GM21619 (cell line): ENCODE measurements around the gene GMEB2.
"Not testable (repeated sequence)": the region's sequence is repeated elsewhere in the genome, so short reads cannot be mapped to it uniquely, and the experiment has no call there.

Experiments
- ATAC-seq: cut with Tn5 transposase; IDR thresholded peaks from one replicate; pipeline ENCODE4 v1.9.1; 2021; ENCODE audit not compliant: unreplicated experiment

The GMEB2 gene, protein sequence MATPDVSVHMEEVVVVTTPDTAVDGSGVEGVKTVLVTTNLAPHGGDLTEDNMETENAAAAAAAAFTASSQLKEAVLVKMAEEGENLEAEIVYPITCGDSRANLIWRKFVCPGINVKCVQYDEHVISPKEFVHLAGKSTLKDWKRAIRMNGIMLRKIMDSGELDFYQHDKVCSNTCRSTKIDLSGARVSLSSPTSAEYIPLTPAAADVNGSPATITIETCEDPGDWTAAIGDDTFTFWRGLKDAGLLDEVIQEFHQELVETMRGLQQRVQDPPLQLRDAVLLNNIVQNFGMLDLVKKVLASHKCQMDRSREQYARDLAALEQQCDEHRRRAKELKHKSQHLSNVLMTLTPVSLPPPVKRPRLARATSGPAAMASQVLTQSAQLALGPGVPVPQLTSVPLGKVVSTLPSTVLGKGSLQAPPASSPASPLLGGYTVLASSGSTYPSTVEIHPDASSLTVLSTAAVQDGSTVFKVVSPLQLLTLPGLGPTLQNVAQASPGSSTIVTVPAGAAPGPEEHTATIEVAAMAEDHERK

DNA sequence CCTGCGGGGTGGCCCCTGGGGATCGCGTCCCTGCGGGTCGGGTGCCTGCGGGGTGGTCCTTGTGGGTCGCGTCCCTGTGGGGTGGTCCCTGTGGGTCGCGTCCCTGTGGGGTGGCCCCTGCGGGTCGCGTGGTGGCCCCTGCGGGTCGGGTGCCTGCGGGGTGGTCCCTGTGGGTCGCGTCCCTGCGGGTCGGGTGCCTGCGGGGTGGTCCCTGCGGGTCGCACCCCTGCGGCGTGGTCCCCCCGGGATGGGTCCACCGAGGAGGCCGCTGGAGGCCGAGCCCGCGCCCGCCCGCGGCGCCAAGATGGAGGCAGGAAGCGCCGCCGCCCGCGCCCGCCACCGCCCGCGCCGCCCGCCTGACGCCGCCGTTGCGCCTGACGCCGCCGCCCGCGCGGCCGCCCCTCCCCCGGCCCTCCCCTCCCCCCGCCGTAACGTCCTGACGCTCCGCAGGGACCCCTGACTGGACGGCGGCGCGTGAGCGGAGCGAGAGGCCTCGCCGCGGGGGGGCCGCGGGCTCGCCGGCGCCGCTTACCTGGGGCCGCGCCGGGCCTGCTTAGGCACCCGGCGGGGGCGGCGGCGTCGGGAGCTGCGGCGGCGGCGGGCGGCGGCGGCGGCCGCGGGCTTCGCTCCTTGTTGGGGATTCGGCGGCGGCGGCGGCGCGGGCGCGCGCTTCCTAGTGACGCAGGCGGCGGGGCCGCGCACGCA is at the start of gene GMEB2:
GMEB2 (minus strand) TSS at position 678 of the 705 bp plus-strand sequence. CDS start 7,704 bp downstream, outside the sequence.
- peak; percentile 36 for ATAC-seq

DNA sequence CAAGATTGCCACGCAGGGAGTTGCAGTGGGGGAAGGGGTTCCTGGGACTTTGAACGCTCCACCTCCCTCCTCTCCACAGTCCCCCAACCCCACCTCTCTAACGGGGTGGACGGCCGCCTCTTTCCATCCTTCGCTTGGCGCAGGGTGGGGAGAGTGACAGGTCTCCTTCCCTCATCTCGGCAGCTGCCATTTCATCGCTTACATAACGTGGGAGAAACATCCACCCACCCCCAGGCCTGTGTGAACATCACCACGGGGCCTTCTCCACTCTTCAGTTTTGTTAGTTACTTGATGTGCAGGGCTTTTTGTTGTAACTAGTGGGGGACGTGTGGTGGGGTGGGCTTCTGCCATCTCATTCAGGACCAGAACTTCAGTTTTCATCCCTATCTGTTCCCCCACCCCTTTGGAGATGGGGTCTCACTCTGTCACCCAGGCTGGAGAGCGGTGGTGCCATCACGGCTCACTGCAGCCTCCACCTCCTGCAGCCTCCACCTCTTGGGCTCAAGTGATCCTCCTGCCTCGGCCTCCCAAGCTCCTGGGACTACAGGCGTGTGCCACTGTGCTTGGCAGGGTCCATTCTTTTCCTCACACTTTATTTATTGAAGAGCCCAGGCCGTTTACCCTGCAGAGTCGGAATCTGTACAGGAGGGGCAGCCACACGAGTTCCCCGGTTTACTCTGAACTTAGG is 48.9 kb upstream of the GMEB2 start:
- no peak for ATAC-seq

DNA sequence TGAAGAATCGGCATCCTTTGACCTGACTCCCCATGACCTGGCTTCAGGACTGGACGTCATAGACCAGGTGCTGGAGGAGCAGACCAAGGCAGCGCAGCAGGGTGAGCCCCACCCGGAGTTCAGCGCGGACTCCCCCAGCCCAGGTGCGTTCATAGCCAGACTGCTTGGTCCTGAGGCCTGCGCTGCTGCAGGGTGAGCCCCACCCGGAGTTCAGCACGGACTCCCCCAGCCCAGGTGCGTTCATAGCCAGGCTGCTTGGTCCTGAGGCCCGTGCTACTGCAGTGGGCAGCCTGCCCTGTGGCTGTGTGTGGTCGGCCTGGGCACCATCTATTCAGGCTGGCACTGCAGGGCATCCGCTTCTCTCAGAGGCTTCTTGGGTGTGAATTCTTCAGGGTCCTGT is 47.0 kb upstream of the GMEB2 start:
- ATAC-seq, result no peak

DNA sequence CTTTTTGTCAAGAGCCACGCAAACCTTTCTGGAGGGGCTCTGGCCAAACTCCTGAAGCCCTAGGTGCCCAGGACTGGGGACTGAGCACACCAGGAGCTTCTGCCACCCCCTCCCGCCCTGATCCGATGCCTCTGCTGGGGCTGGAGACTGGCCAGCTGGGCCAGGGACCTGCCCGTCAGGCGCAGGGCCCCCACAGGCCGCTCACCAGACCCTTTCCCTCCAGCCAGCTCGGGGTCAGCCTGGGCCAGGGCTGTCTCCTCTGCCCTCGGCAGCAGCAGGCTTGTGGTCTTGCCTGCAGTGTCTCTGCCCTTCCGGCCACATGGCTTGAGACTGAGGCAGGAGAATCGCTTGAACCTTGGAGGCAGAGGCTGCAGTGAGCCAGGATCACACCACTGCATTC is 45.8 kb upstream of the GMEB2 start:
- ATAC-seq, result no peak

DNA sequence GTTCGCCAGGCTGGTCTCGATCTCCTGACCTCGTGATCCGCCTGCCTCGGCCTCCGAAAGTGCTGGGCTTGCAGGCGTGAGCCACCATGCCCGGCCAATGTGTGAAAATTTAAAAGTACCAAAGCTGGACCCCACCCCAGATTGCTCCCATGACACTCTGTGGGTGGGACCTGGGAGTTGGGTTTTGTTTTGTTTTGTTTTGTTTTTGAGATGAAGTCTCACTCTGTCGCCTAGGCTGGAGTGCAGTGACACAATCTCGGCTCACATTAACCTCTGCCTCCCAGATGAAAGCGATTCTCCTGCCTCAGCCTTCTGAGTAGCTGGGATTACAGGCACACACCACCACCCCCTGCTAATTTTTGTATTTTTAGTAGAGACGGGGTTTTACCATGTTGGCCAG is 44.8 kb upstream of the GMEB2 start:
- ATAC-seq, result not testable (repeated sequence)

DNA sequence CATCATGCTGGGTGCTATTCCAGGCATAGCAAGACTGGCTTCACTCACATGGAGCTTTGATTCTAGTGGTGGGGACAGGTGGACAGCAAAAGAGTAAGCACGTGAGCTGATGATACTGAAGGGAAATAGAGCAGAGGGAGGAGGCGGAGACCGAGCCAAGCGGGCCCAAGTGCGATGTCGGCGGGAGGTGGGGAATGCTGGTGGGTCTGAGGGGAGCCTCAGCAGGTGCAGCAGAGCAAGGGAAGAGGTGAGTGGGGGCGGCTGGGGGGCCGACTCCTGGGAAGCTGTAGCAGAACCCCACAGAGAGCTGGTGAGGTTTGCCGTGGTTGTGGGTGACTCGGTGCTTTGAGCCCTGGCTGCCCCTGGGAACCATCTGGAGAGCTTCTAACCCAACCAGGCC is 41.5 kb upstream of the GMEB2 start:
- ATAC-seq, result no peak

DNA sequence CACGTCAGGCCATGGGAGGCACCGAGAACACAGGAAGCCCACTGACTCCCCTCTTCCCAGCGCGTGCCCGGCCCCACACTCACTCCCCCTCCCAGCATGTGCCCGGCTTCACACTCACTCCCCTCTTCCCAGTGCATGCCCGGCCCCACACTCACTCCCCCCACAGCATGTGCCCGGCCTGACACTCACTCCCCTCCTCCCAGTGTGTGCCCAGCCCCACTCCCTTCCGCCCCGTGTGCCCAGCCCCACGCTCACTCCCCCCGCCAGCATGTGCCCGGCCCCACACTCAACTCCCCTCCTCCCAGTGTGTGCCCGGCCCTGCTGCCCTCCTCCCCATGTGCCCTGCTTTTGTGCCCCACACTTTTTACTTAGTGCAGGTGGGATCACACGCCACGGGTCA is 41.0 kb upstream of the GMEB2 start:
- ATAC-seq, result no peak

DNA sequence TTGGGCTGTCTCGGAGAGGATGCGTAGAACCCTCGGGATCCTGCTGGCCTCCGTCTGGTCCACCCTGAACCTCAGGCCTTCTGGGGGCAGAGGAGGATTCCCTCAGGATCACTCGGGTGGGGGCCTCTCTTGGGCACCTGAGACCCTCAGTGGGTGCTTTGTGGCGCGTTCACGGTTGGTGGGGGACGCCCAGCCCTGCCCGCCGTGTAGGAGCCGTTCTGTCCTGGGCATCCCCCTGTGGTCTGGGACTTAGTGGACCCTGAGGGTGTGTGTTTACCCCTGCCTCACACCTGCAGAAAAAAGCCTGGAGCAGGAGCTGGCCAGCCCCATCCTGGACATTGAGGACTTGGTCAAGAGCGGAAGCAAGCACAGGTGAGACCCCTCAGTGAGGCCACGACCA is 38.8 kb upstream of the GMEB2 start:
- ATAC-seq, result no peak

DNA sequence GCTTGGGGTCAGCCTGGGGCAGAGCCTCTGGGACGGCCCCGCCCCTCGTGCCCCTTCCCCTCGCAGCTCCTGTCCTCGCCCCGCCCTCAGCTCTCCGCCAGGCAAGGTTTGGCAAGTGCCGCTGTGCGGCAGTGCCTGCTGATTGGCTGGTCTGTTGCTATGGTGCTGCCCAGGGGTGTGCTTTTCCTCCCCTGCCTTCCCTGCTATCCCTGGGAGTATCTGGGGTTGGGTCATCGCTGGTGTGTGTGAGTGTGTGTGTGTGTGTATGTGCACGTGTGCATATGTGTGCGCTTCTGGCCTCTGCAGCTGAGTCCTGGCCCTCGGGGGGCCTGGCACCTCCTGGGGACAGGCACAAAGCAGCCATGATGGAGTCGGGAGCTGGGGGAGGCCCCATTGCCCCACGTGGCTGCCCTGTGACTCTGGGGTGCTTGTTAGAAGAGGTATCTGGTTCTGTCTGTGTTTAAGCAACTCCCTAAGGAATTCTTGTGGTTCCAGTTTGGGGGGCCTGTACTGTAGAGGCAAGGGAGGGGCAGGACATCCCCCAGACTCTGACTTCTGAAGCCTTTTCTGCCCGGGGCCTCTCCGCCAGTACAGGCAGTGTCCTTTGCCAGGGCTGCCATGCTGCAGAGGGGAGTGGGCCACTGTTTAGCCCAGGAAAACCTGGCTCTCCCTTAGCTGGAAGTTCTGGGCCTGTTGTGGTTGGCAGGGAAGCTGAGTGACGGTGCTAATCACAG is 38.1 kb upstream of the GMEB2 start:
- no peak for ATAC-seq

DNA sequence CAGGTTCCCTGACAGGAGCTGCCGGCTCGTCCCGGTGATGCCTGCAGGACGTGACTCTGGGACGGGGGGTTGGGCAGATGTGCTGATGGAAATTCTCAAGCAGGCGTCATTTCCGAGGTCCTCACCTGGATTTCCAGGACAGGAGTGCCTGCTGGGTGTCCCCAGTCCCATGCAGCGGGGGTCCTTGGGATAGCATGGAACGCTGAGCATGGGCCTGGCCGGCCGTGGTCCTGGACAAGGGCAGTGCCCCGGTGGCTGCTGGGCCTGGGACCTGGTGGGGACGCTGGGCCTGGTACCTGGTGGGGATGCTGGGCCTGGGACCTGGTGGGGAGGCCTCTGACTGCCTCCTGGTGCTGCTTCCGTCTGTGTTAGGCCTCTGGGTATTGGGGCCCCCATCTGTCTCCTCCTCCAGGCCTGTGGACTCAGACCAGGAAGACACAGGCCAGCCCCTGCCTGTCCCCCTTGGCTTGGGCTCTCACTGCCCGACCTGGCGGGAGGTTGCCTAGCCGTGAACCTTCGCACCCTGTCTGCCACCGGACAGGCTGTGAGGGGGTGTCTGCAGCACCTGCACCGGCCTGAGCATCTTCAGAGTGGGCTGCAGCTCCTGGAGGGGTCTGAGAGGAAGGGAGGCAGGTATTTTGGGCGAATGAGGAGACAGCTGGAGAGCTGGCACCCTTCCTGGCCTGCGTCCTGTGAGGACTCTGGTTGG is 37.4 kb upstream of the GMEB2 start:
- ATAC-seq, result no peak

DNA sequence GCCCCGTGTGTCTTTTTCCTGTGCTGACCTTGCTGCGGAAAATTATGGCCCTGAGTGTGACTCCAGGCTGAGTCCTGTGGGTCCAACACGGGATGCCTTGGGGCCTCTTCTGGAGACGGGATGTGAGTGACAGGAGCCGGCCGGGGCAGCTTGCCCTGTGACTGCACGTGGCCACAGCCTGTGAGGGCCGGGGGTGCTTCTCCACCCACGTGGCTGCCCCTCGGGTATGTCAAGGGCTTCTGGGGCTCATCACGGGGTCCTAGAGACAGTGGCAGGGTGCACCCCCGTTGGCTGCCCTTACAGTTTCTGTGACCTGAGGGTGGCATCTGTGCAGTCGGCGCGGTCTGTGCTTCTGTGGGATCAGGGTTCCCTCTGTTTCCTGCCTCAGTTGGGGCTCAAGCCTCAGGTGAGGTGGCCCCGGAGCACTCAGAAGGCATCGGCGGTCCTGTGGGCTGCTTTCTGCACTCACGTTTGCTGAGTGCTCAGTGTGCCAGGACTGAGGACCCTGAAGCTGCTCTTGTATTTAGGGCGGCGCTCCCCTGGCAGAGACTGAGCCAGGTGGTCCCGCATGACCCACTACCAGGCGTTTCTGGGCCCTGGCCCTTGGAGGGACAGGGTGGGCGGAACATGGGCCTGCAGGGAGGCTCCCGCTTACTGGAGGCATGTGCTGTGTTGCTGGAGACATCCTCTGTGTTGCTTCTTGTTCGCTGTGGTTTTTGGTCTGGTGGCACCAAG is 36.6 kb upstream of the GMEB2 start:
- ATAC-seq, result no peak

DNA sequence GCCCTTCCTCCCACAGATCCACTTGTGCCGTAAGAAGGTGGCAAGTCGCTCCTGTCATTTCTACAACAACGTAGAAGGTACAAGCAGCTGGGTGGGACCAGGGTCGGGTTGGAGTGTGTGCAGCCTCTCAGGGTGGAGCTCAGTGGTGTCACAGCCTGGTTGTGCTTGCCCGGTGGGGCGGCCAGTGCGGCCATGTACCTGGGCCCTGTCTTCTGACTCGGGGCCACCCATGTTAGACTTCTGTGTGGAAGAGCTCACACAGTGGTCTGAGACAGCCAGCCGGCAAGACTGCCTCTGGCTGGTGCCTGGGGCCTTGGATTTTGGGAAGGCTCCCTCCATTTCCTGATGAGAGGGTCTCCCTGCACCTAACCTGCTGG is 35.9 kb upstream of the GMEB2 start:
- ATAC-seq, result no peak

DNA sequence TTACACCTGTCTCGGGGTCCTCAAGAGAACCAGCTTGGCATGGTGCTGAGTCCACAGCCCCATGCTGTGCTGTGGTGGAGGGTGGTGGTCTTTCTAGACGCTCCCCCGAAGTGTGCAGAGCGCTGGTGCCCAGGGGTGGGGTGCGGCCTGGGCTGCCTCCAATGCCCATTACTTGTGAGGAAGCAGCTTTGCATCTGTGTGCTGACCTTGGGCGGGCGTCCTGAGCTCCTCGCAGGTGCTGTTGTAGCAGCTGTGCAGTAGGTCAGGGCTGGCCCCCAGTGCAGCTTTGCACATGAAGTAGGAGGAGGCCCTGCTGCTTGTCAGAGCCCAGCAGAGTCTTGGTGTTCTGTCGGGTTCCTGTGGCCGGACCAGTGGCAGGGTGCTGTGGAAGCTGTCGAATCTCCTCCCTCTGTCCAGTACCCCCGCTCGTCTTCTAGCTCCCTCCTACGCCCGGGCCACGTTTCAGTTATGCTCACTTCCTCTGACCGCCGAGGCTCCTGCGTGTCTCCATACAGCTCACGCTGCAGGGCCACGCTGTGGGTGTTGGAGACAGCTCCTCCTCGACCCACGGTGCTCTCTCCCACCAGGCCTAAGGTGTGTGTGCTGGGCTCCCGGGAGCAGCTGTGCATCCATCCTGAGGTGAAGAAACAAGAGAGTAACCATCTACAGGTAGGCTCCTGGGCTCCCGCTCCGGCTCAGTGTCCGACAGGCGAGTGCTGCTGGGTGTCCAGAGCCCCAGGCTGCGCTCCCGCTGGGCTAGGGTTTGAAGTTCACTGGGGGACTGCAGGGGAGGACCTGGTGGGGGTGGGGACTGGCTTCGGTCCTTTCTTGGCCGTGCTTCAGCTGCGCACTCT is 35.3 kb upstream of the GMEB2 start:
- ATAC-seq, result no peak

DNA sequence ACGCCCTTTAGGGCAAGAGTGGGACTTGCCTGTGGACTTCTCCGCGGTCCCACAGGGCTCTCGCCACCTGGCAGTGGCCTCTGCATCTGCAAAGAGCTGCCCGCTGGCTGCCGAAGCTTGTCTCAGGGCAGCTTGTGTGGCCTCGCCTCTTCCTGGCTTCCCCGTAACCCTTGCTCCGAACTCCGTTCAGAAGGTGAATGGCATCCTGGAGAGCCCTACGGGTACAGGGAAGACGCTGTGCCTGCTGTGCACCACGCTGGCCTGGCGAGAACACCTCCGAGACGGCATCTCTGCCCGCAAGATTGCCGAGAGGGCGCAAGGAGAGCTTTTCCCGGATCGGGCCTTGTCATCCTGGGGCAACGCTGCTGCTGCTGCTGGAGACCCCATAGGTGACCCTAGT is 34.2 kb upstream of the GMEB2 start:
- no peak for ATAC-seq

DNA sequence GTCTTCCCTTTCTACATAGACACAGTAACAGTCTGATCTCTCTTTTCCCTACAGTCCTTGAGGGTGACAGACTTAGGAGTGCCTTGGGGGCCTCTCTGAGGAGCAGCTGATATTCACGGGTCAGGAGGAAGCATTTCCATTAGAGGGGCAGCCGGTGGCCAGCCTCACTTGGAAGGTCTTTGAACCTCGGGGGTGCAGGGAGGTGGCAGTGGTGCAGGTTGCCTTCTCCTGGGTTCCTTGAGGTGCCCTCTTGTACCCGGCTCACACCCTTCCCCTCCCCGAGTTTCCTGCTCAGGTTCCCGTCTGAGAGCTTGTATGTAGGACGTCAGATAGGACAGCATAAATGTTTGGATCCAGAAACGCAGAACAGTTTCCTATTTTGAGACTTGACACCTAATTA is 33.7 kb upstream of the GMEB2 start:
- no peak for ATAC-seq

DNA sequence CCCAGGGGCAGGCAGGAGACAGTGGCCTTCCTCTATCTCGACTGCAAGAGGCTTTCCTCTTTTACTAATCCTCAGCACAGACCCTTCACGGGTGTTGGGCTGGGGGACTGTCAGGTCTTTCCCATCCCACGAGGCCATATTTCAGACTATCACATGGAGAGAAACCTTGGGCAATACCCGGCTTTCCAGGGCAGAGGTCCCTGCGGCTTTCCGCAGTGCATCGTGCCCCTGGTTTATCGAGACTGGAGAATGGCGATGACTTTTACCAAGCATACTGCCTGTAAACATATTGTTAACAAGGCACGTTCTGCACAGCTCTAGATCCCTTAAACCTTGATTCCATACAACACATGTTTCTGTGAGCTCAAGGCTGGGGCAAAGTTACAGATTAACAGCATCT is 33.3 kb upstream of the GMEB2 start:
- ATAC-seq, result not testable (repeated sequence)

DNA sequence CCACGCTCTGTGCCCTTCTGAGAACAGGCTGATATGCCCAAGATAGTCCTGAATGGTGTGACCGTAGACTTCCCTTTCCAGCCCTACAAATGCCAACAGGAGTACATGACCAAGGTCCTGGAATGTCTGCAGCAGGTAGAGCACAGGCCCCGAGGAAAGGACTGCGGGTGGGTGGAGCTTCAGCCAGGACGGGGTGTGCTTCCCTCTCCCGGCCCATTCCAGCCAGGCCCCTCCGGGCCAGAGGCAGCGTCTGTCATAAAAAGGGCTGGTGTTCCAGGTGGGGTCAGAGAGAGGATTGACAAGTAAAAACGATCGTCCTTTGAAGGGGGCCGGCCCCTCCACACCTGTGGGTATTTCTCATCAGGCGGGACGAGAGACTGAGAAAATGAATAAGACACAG is 32.5 kb upstream of the GMEB2 start:
- no peak for ATAC-seq

DNA sequence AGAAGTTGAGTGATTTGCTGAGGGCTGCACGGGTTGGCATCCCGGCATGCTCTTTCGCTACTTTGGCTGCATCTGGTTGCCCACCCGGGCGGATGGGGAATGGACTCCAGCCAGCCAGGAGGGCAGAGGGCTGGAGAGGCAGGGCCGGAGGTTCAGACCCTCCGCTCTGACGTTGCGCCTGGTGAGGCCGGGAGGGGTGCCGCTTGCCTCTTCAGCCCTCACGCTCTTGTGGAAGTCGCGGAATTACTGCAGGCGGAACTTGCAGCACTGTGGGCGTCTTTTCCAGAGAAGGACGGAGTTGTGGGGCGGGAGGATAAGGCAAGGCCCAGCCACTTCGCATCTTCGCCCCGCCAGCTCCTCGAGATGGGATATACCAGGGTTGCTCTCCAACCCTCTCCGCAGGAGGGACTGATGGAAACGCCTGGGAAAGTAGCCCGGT is 31.9 kb upstream of the GMEB2 start:
- ATAC-seq, result peak; percentile 22
